SK-N-SH treated with all-trans-retinoic acid at 6 μM for 48 hours (cell line): Measurements from ENCODE around the gene SERPINA12.

Source experiments
- CSDC2 ChIP-seq: fragments of 250-450 bp; sonication (Bioruptor Pico); IDR thresholded peaks from 2 replicates; pipeline ENCODE4 v1.5.0; 2020; ENCODE audit warnings: mild to moderate bottlenecking, moderate library complexity
- OSR1 ChIP-seq: fragments of 250-450 bp; sonication (Bioruptor Pico); IDR thresholded peaks from 2 replicates; pipeline ENCODE4 v1.8.0; 2022; ENCODE audit warnings: moderate library complexity, mild to moderate bottlenecking, inconsistent platforms
- RARB ChIP-seq: fragments of 250-450 bp; sonication (Bioruptor Pico); IDR thresholded peaks from 2 replicates; pipeline ENCODE4 v1.8.0; 2021; ENCODE audit warnings: mild to moderate bottlenecking, moderate library complexity
- ZNF565 ChIP-seq: fragments of 450-650 bp; formaldehyde crosslinking; conservative IDR thresholded peaks from 2 replicates; pipeline ENCODE4 v1.5.0; 2020; ENCODE audit warnings: low read depth, mild to moderate bottlenecking, moderate library complexity
- TF ChIP-seq, protein P1 (sequence below): fragments of 250-450 bp; sonication (Bioruptor Pico); IDR thresholded peaks from 2 replicates; pipeline ENCODE4 v1.8.0; 2020; ENCODE audit warnings: mild to moderate bottlenecking, moderate library complexity, borderline replicate concordance

DNA sequence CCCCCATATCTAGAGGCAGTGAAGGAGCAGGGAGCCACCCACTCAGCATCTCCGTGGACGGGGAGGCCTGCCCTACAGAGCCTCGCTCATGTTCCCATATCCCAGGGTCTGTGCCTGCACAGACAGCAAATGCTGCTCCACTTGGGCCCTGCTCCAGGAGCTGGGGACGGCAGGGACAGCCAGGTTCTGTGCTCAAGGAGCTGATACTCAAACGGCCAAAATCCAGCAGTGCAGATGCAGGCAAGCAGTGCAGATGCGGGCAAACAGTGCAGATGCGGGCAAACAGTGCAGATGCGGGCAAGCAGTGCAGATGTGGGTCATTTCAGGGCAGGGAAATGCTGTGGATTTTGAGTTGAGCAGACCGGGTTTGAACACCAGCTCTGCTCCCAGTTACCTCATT, 6.2 kb upstream of the SERPINA12 start:
- TF ChIP-seq ZNF565 (CRISPR knock-in tag) (no peak), CSDC2 (no peak), RARB (CRISPR knock-in tag) (no peak), OSR1 (no peak)
- TF ChIP-seq, protein P1, sequence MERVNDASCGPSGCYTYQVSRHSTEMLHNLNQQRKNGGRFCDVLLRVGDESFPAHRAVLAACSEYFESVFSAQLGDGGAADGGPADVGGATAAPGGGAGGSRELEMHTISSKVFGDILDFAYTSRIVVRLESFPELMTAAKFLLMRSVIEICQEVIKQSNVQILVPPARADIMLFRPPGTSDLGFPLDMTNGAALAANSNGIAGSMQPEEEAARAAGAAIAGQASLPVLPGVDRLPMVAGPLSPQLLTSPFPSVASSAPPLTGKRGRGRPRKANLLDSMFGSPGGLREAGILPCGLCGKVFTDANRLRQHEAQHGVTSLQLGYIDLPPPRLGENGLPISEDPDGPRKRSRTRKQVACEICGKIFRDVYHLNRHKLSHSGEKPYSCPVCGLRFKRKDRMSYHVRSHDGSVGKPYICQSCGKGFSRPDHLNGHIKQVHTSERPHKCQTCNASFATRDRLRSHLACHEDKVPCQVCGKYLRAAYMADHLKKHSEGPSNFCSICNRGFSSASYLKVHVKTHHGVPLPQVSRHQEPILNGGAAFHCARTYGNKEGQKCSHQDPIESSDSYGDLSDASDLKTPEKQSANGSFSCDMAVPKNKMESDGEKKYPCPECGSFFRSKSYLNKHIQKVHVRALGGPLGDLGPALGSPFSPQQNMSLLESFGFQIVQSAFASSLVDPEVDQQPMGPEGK (CRISPR knock-in tag) = no peak
